Spleen (tissue), 11 donors: Measurements from ENCODE around the gene ZSWIM7. TPM values are rescaled to one million over a fixed set of nuclear protein-coding genes. Genes with fewer than 3 reads are reported as not detected.

Experiments
- DNase-seq: peaks from one replicate; pipeline ENCODE4 v3.0.0-alpha.2; 2020
- H3K27ac ChIP-seq, 8 donors: fragments of 200-600 bp; sonication (generic) in 7 of 8; 1 replicate in 4 of 8; 2 replicates in 4 of 8; pipeline versions ENCODE4 v1.5.0 to v1.8.0; 2016 to 2021; ENCODE audit warnings: inconsistent platforms in 4 of 8, mild to moderate bottlenecking in 4 of 8, moderate library complexity in 1 of 8
- H3K27me3 ChIP-seq, 7 donors: fragments of 200-600 bp; sonication (generic) in 6 of 7; replicated peaks in 1 of 7; 1 replicate in 4 of 7; 2 replicates in 3 of 7; pipeline versions ENCODE4 v1.5.0 to v1.8.0; 2016 to 2021; ENCODE audit warnings: inconsistent platforms in 3 of 7, mild to moderate bottlenecking in 1 of 7
- H3K36me3 ChIP-seq, 6 donors: fragments of 200-600 bp; sonication (generic) in 5 of 6; 1 replicate in 4 of 6; 2 replicates in 2 of 6; pipeline versions ENCODE4 v1.5.0 to v1.8.0; 2016 to 2021; ENCODE audit warnings: inconsistent platforms in 2 of 6
- H3K4me1 ChIP-seq, 6 donors: fragments of 200-600 bp; sonication (generic) in 5 of 6; 1 replicate in 3 of 6; 2 replicates in 3 of 6; pipeline versions ENCODE4 v1.5.0 to v1.8.0; 2016 to 2021; ENCODE audit warnings: inconsistent platforms in 3 of 6
- H3K4me3 ChIP-seq, 8 donors: fragments of 200-600 bp; sonication (generic) in 7 of 8; 1 replicate in 4 of 8; 2 replicates in 4 of 8; pipeline versions ENCODE4 v1.5.0 to v1.8.0; 2016 to 2021; ENCODE audit warnings: inconsistent platforms in 4 of 8, mild to moderate bottlenecking in 4 of 8, moderate library complexity in 2 of 8
- H3K9me3 ChIP-seq, 8 donors: fragments of 200-600 bp; sonication (generic) in 7 of 8; 1 replicate in 4 of 8; 2 replicates in 4 of 8; pipeline versions ENCODE4 v1.5.0 to v1.8.0; 2016 to 2021; ENCODE audit warnings: inconsistent platforms in 4 of 8
- POLR2A ChIP-seq, 3 donors: fragments of 450-650 bp; IDR thresholded peaks; one replicate each; pipeline ENCODE4 v1.5.1; 2017; ENCODE audit warnings: antibody characterized with exemption in 3 of 3, mild to moderate bottlenecking in 1 of 3
- POLR2AphosphoS5 ChIP-seq, 3 donors: sonication (generic); formaldehyde crosslinking; IDR thresholded peaks; one replicate each; pipeline ENCODE4 v1.5.1; 2017; ENCODE audit warnings: antibody characterized with exemption in 3 of 3
- WGBS, 5 donors: extraction: QIAGEN DNeasy Blood & Tissue Kit in 3 of 5; methylation state at CpG; one replicate each; pipeline versions ENCODE4 v1.1.5 to v1.1.7; 2013 to 2018; 5-methylcytosine and 5-hydroxymethylcytosine counted together
- intact Hi-C: fragments of 100-400 bp; cut with DNase I; formaldehyde crosslinking; loops from one replicate; pipeline ENCODE4 v1.15.0; 2023; ENCODE audit warnings: low total_unique reads
- polyA plus RNA-seq, 3 donors: library from polyadenylated mRNA; stranded (reverse); fragments of 200-250 nt; gene quantifications; one replicate each; pipeline ENCODE4 v1.2.1, GENCODE V29; 2013
- total RNA-seq, 7 donors: library from RNA; depleted of rRNA in 3 of 7; stranded (reverse); fragments of >200 nt in 3 of 7; fragmentation: NEBNext Ultra II Directional in 4 of 7; extraction: Animal tissue kit (Norgen Biotek cat#: 25700) in 4 of 7; gene quantifications; one replicate each; pipeline versions ENCODE4 v1.1.0 to v1.2.1, GENCODE V29; 2016 to 2021
- TF ChIP-seq, protein P1 (sequence below), 11 experiments: fragments of 200-600 bp in 7 of 11; fragments of 450-650 bp in 4 of 11; sonication (generic) in 4 of 11; IDR thresholded peaks in 8 of 11; conservative IDR thresholded peaks in 3 of 11; 1 replicate in 7 of 11; 2 replicates in 4 of 11; pipeline versions ENCODE4 v1.4.0 to v1.8.0; 2016 to 2021; ENCODE audit warnings: antibody characterized with exemption in 11 of 11, inconsistent platforms in 4 of 11, mild to moderate bottlenecking in 1 of 11
- donor health status: healthy with polysubstance abuse.
- donor health status: DM: no; HTN: no; CAD: no; lungs with moderate emphysema.
- donor health status: DM: no; HTN: no; CAD: no.
- donor health status: Bipolar disorder and iron deficiency.
- donor health status: healthy.
- donor health status: DM: no; HTN: no; CAD: no.
- donor health status: DM: yes; HTN: yes; CAD: no.

The ZSWIM7 gene
- total and polyA plus RNA-seq, 10 donors, result 13.4 to 47.6 (median 25.3) TPM

GRCh38 chr17:15999974-16000827 lies 697 bp upstream of the ZSWIM7 start:
- peaks cover 12 to 73% (median 45%) of the 10 kb centered on the region in 6 donors for H3K4me1 ChIP-seq
- H3K27ac ChIP-seq, result peak overlapping the region; percentile 93 to 99 (median 97)
- DNase-seq, result no peak
- no peaks in the 10 kb centered on the region for H3K27me3 ChIP-seq
- TF ChIP-seq POLR2A (IDR thresholded peaks at IDR 0.05) (no peak), POLR2AphosphoS5 (IDR thresholded peaks at IDR 0.05) (no peak)
- TF ChIP-seq, protein P1, sequence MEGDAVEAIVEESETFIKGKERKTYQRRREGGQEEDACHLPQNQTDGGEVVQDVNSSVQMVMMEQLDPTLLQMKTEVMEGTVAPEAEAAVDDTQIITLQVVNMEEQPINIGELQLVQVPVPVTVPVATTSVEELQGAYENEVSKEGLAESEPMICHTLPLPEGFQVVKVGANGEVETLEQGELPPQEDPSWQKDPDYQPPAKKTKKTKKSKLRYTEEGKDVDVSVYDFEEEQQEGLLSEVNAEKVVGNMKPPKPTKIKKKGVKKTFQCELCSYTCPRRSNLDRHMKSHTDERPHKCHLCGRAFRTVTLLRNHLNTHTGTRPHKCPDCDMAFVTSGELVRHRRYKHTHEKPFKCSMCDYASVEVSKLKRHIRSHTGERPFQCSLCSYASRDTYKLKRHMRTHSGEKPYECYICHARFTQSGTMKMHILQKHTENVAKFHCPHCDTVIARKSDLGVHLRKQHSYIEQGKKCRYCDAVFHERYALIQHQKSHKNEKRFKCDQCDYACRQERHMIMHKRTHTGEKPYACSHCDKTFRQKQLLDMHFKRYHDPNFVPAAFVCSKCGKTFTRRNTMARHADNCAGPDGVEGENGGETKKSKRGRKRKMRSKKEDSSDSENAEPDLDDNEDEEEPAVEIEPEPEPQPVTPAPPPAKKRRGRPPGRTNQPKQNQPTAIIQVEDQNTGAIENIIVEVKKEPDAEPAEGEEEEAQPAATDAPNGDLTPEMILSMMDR (IDR thresholded peaks at IDR 0.05 in 8 of 11, conservative IDR thresholded peaks at IDR 0.05 in 3 of 11), result no peak
- 1 to 2% (median 1%) methylated on average over 15 to 64 of the region's 64 CpGs for WGBS, 5 donors
- H3K36me3 ChIP-seq, result peaks cover 0 to 56% (median 35%) of the 10 kb centered on the region in 6 donors
- intact Hi-C loops, result no loop called here
- H3K9me3 ChIP-seq, result no peaks in the 10 kb centered on the region
- peak overlapping the region; percentile 57 to 93 (median 72) for H3K4me3 ChIP-seq

- Histone ChIP-seq H3K4me3 (peak overlapping the region in 3 of 8 donors; percentile 71 to 93 (median 73)), H3K27me3 (no peaks in the 10 kb centered on the region), H3K4me1 (peaks cover 12 to 71% (median 36%) of the 10 kb centered on the region in 6 donors), H3K36me3 (peaks cover 0 to 52% (median 14%) of the 10 kb centered on the region in 6 donors), H3K9me3 (no peaks in the 10 kb centered on the region), H3K27ac (peak overlapping the region in 6 of 8 donors; percentile 93 to 99 (median 96))
- TF ChIP-seq, protein P1 (IDR thresholded peaks at IDR 0.05 in 8 of 11, conservative IDR thresholded peaks at IDR 0.05 in 3 of 11), result no peak
- TF ChIP-seq POLR2AphosphoS5 (IDR thresholded peaks at IDR 0.05), result no peak
- TF ChIP-seq POLR2A (IDR thresholded peaks at IDR 0.05), result no peak
- WGBS, 5 donors, result 76 to 88% (median 83%) methylated on average over 4 of the region's 4 CpGs
- no peak for DNase-seq
- intact Hi-C loops, result no loop called here
These were observed 1.4 kb downstream of the ZSWIM7 start for GRCh38 chr17:15998031-15998562.

- TF ChIP-seq POLR2A (IDR thresholded peaks at IDR 0.05), result no peak
- TF ChIP-seq, protein P1 (IDR thresholded peaks at IDR 0.05 in 8 of 11, conservative IDR thresholded peaks at IDR 0.05 in 3 of 11), result no peak
- no peak for TF ChIP-seq POLR2AphosphoS5 (IDR thresholded peaks at IDR 0.05)
- H3K9me3 ChIP-seq, result no peaks in the 10 kb centered on the region
- no peak for DNase-seq
- WGBS, 5 donors, result 72 to 83% (median 78%) methylated on average over 6 of the region's 6 CpGs
- intact Hi-C loops, result no loop called here
- H3K4me1 ChIP-seq, result peaks cover 10 to 57% (median 30%) of the 10 kb centered on the region in 6 donors
- peaks cover 0 to 52% (median 14%) of the 10 kb centered on the region in 6 donors for H3K36me3 ChIP-seq
- H3K27me3 ChIP-seq, result no peaks in the 10 kb centered on the region
- H3K27ac ChIP-seq, result no peak overlapping the region
- no peak overlapping the region for H3K4me3 ChIP-seq
These were observed 3.2 kb downstream of the ZSWIM7 start for GRCh38 chr17:15996322-15996721.
